Superior temporal gyrus (tissue), 1 donor: ENCODE measurements around the gene NGFR.
A peak's percentile ranks its signal among the peaks of the same experiment; 100 is the strongest.
"Not testable (repeated sequence)": the region's sequence is repeated elsewhere in the genome, so short reads cannot be mapped to it uniquely, and the experiment has no call there.

Experiments used
- DNase-seq: peaks from one replicate; pipeline ENCODE4 v3.0.0-alpha.2; 2016; ENCODE audit errors: extremely low spot score

Gene NGFR

DNA sequence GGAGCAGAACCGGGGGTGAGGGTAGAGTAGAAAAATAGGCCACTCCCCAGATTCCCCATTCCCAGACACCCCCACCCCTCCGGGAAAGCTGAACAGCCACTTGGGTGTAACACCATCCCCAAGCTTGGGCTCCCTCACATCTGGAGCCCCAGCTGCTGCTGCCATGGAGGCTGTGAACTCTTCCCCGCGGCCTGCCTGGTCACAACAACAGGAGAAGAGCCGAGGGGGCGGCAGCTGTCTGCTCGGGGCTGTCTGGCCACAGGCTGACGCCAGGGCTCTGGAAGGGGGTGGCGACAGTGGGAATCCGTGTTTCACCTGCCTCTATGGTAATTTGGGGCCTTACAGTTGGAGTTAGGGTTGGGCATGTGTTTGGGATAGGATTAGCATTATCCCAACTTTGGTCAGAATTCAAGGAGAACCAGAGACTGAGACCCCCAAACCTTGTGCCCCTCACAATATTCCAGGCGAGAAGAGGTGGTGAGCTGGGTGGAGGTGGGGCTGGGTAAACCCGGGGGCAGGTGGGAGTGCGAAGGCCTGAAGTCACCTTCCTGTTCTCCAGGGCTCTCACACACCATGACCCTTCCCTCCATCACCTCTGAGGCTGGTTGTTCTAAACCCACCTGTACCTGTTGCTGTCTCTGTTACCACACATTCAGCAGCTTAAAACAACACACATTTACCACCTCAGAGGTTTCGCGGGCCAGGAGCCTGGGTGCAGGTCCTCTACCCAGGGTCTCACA lies 50.9 kb downstream of the NGFR start:
- DNase-seq: no peak

DNA sequence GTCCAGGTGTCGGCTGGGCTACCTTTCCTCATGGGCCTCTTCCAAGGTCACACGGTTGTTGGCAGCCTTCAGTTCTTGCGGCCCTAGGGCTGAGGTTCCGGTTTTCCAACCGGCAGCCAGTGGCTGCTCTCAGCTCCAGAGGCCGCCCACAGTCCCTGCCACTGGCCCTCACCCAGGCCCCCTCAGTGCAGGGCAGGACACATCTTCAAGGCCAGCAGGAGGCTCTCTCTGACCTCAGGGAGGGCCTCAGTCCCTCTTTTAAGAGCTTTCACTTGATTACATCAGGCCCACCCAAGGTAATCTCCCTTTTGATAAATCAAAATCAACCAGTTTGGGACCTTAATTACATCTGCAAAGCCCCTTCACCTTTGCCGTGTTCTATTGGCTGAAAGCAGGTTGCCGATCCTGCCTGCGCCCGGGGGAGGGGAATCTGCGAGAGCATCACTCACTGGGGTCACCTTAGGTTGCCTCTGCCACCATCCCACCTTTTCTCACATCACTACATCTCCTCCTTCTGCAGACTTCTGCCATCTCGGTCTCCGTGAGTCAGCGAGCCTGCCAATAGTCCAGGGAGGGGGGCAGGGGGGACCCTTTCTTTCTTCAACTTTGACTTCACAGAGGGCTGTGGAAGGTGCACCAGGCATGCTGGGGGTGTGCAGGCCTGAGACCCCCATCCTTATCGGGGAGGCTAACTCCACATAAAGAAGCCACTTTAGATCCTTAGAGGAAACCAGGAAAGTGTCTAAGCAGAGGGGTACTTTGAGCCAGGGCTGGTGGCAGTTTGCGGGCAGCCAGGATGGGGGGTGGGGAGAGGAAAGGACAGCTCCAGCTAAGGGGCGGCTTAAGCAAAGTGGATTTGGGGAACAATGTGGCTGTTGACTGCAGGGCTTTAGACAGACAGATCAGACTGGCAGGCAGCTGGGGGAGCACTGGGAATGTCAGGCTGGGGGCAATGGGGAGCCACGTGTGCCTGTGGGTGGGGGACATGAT lies 51.7 kb downstream of the NGFR start:
- no peak for DNase-seq

GRCh38 chr17:49547566-49547965 lies 52.5 kb downstream of the NGFR start:
- no peak for DNase-seq

DNA sequence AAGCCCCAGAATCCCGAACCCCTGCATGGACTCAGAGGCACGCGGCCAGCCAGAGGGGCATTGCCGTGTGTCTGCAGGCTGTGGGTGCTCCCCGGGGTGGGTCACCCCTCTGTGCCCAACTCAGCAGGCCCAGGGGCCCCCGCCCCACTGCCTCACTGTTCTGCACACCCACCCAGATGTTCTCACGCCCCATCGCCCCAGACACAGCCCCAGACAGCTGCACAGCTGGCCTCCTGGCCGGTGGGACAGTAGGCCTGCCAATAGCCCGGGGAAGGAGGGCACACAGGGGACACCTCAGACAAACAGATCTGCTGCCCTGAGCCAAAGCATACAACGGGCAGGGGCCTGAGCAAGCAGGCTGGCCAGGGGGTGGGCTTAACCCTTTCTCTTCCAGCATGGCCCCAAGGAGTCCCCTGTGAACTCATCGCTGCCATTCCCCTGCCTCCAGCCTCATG lies 53.0 kb downstream of the NGFR start:
- DNase-seq: no peak

- no peak for DNase-seq
These were observed 53.6 kb downstream of the NGFR start for GRCh38 chr17:49548506-49549310.

GRCh38 chr17:49549311-49549605 lies 54.2 kb downstream of the NGFR start:
- no peak for DNase-seq

- no peak for DNase-seq
These were observed 54.9 kb downstream of the NGFR start for GRCh38 chr17:49549691-49550678.

GRCh38 chr17:49550764-49551163 lies 55.7 kb downstream of the NGFR start:
- DNase-seq: not testable (repeated sequence)

DNA sequence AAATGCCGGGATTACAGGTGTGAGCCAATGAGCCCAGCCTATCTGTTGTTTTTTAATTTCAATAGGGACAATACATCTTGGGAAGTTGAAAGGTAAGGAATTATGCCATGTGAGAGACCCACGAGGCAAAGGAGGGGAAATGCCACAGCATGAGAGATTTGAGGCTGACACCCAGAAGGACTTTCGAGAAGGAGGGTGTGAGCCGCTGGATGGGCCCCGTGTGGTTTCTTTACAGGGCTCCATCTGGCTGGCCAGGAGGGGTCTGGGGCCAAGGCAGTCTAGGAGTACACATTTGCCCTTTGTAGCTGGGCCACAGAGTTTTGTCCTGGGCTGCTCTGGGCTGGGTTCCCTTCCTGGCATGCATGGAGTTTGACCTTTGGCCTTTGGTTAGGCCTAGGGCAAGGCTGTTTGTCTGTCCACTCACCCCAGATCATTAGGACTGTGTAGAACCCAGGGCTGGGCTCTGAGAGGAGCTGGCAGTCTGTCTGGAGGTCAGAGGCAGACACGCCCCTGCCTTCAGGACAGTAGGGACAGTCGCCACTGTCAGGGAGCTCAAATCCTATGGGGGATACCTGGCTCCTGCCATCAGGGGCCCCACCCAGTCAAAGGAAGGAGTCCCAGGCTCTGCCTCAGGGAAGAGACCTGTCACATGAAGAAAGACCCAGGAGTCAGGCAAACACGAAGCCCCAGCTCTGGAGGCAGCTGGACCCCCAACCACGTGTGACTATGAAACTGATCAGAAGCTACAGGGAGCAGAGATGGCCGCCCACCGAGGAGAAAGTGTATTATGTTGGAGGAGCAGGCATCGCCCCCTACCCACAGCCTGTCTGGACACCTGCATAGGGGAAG lies 56.4 kb downstream of the NGFR start:
- DNase-seq: no peak

DNA sequence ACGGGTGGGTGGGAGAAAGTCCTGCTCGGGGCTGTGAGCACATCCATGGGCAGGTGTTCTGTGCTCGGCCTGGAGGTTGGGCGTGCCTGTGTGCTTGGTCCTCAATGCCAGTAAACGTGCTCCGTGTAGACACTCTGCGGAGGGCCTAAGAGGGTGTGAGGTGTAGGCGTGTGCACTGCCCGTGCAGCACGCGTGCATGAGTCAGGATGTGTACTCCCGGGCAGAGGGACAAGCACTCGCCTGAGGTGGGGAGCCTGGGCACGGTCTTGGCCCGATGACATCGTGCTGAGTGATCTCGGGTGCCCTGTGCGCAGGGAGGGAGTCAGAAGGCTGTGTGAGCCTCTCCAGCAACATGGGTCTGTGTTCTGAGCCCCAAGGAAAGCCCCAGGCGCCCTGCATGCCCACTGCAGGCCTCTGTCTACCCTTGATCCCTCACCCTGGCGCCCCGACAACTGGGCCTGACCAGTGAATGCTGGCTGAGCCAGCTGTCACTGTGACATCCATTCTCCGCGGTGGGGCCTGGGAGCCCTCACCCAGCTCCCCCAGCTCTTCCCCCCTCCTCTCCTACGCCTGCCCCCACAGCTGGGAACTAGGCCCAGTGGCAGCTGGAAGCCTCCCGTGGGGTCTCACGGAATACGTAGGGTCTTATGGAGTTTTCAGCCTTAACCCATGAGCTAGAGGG lies 57.1 kb downstream of the NGFR start:
- DNase-seq: no peak

DNA sequence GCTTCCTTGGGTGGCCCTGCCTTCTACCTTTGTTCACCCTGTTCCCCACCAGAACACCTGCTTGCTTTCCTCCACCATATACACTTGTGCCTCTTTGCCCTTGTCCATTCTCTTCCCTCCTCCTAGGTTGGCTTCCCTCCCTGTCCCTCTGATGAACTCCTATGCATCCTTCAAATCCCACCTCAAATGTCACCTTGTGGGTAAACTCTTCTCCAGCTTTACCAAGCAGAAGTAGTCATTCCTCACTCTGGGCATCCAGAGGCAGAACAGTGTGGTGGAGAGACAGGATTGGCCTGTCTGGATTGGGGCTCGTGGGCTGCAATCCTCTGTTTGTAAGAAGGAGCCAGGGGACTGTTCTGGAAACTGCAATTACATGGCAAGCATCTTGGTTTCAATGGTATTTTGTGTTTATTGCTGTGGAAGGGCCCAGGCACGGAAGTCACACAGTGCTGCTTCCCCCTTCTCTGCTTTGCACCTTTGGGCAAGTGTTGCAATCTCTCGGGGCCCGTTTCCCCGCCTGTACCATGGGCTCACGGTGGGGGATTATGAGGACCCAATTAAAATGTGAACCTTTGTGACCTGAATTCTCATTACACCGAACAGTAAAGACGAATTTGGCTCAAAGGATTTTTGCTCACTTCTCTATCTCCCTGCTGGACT lies 58.7 kb downstream of the NGFR start:
- DNase-seq: no peak

GRCh38 chr17:49554694-49555494 lies 59.8 kb downstream of the NGFR start:
- no peak for DNase-seq

- no peak for DNase-seq
These were observed 60.6 kb downstream of the NGFR start for GRCh38 chr17:49555495-49556222.

DNA sequence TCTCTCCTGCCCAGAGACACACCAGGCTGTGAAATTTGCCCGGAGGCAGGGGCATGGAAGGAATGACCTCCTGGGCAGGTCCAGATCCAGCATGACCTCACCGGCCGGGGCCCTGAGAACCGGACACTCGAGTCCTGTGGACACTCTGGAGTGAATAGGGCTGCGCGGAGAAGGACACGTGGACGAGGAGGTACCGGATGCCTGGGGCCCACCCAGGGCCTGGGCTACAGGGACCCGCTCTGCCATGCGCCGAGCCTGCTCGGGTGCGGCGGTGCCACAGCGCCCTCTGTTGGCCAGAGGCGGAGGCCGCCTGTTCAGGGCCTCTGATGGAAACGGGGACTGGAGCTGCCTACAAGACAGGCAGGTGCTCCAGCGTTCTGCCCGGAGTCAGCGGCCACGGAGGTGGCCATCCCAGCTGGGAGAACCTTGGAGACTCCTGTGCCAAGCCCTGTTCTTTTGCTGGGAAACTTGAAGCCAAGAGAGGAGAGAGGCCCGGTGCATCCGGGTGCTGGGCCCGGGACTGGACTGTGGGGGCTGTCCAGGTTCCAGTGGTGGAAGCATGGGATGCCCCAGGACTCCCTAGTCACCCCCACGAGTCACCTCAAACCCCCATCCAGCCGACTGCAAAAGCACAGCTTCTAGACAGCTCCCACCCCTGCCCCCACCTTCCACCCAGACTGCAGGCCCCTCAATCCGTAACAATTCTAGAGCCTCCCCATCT lies 61.3 kb downstream of the NGFR start:
- DNase-seq: peak; percentile 79

DNA sequence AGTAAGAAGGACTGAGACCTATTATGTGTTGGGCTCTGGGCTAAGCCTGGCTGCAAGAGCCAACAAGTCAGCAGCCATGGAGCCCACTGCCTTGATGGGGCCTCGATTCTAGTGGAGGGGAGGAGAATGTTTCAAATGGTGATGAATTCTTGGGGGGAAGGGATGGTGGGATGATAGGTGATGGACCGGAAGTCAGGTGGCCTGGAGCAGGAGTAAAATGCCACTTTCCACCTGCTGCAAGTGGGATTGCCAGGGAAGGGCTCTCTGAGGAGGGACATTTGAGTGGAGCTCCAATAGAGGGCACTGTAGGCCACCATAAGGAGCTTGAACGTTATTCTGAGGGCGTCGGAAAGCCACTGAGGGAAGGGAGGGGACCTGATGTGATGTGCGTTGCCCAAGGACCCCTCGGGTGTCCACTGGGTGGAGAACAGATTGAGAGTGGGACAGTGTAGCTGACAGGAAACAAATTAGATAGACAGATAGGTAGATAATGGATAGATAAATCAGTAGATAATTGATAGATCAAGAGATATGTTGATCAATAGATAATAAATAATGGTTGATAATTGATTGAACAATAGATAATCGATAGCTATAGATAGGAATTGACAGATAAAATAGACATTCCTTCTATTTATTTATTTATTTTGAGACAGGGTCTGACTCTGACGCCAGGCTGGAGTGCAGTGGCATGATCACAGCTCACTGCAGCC lies 62.4 kb downstream of the NGFR start:
- DNase-seq: peak; percentile 52
